Measurements from ENCODE around the gene MYH8. TPM values are rescaled to one million over a fixed set of nuclear protein-coding genes. Genes with fewer than 3 reads are reported as not detected.

Gene MYH8
- total RNA-seq, 1 experiment from 2014 or later: not detected

GRCh38 chr17:10398352-10398751 is 23.4 kb downstream of the MYH8 start:
- Histone ChIP-seq H3K4me3 (no peak overlapping the region), H3K36me3 (no peaks in the 10 kb centered on the region), H3K9me3 (no peaks in the 10 kb centered on the region), H3K27me3 (no peaks in the 10 kb centered on the region; the same call in 1 of the 2 replicates)
- no peak for DNase-seq

DNA sequence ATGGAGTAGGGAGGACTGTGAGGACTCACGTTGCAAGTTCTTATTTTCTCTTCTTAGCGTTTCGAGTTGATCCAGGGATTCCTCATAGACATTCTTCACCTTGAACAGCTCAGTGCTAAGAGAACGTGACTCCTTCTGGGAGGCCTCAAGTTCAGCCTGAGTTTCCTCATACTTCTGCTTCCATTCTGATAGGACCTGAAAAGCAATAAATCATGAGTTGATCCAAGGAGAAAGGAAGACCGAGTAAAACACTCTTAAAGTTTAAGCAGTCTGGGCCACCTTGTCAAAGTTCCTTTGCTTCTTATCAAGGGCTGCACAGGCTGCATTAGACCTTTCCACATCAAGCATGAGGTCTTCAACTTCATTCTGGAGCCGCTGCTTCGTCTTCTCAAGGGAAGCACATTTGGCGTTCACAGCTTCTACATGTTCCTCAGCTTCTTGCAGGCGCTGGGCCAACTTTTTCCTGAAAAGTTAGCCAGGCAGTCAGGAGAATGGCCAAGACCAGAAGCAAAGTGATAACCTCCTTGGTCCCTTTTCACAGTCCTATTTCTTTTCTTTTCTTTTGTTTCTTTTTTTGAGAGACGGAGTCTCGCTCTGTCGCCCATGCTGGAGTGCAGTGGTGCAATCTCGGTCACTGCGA is 25.1 kb downstream of the MYH8 start:
- Histone ChIP-seq H3K36me3 (no peaks in the 10 kb centered on the region), H3K27me3 (no peaks in the 10 kb centered on the region; the same call in 1 of the 2 replicates), H3K9me3 (no peaks in the 10 kb centered on the region), H3K4me3 (no peak overlapping the region)
- no peak for DNase-seq

- no peak for DNase-seq
- Histone ChIP-seq H3K4me3 (no peak overlapping the region), H3K36me3 (no peaks in the 10 kb centered on the region), H3K9me3 (no peaks in the 10 kb centered on the region), H3K27me3 (no peaks in the 10 kb centered on the region; the same call in 1 of the 2 replicates)
These were observed 27.4 kb downstream of the MYH8 start for GRCh38 chr17:10394201-10394887.

GRCh38 chr17:10392880-10393279 is 28.9 kb downstream of the MYH8 start:
- no peaks in the 10 kb centered on the region for H3K9me3 ChIP-seq
- H3K27me3 ChIP-seq: no peaks in the 10 kb centered on the region; the same call in 1 of the 2 replicates
- no peak overlapping the region for H3K4me3 ChIP-seq
- H3K36me3 ChIP-seq: no peaks in the 10 kb centered on the region
- no peak for DNase-seq

- DNase-seq: no peak
- no peaks in the 10 kb centered on the region for H3K27me3 ChIP-seq
- H3K4me3 ChIP-seq: no peak overlapping the region
- no peaks in the 10 kb centered on the region; the same call in 1 of the 2 replicates for H3K9me3 ChIP-seq
- no peaks in the 10 kb centered on the region for H3K36me3 ChIP-seq
These were observed 35.9 kb downstream of the MYH8 start for GRCh38 chr17:10385871-10386270.

- H3K9me3 ChIP-seq: no peaks in the 10 kb centered on the region; the same call in 1 of the 2 replicates
- H3K27me3 ChIP-seq: no peaks in the 10 kb centered on the region
- no peak overlapping the region for H3K4me3 ChIP-seq
- no peaks in the 10 kb centered on the region for H3K36me3 ChIP-seq
- DNase-seq: peak; percentile 41
These were observed 37.6 kb downstream of the MYH8 start for GRCh38 chr17:10384175-10384574.

- Histone ChIP-seq H3K36me3 (no peaks in the 10 kb centered on the region), H3K4me3 (no peak overlapping the region), H3K9me3 (no peaks in the 10 kb centered on the region), H3K27me3 (no peaks in the 10 kb centered on the region)
- peak; percentile 46 for DNase-seq
These were observed 40.9 kb downstream of the MYH8 start for GRCh38 chr17:10380631-10381408.

DNA sequence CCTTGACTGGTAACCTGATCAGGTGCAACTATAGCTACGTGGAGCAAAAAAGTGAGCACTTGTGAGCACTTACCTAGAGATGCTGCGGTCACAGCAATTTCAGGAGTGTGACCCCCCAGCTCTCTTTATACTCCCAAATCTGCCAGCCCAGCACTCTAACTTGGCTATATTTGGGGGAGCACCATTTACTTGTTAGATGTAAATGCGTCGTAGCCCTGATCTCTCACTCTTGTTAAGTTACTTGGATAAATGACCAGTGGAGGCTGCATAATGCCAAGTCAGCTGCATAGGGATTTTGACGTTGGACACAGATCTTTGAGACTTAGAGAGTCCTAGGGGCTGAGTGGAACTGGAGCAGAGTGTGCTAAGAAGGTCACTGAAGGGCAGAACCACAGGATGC is 48.8 kb downstream of the MYH8 start, which contains the start of gene MYH13:
TSS of gene MYH13 (minus strand) at position 101 of the 400 bp plus-strand sequence. CDS start 8,476 bp downstream, outside the sequence.
- no peaks in the 10 kb centered on the region for H3K36me3 ChIP-seq
- no peak for DNase-seq
- H3K4me3 ChIP-seq: no peak within 1 kb of the TSS
- H3K9me3 ChIP-seq: no peaks in the 10 kb centered on the region
- H3K27me3 ChIP-seq: no peaks in the 10 kb centered on the region

GRCh38 chr17:10370016-10370608 is 51.6 kb downstream of the MYH8 start:
- no peak for DNase-seq
- H3K4me3 ChIP-seq: no peak overlapping the region
- H3K27me3 ChIP-seq: no peaks in the 10 kb centered on the region
- no peaks in the 10 kb centered on the region for H3K36me3 ChIP-seq
- H3K9me3 ChIP-seq: no peaks in the 10 kb centered on the region

DNA sequence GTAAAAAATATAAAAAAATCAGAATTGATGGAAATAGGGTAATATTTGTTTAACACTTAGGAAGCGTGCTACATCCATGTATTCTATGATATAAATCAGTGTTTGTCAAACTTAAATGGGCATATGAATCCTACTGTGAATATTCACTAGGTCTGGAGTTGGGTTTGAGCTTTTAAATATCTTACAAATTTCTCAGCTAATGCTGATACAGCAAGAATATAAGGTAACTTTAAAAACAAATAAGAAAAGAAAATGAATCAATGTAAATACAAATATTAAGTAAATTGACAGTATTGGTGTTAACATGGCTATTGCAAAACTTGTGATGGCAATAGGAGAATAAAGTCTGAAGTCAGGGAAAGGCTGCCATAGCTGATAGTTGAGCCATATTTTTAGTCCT is 52.5 kb downstream of the MYH8 start:
- no peak overlapping the region for H3K4me3 ChIP-seq

DNA sequence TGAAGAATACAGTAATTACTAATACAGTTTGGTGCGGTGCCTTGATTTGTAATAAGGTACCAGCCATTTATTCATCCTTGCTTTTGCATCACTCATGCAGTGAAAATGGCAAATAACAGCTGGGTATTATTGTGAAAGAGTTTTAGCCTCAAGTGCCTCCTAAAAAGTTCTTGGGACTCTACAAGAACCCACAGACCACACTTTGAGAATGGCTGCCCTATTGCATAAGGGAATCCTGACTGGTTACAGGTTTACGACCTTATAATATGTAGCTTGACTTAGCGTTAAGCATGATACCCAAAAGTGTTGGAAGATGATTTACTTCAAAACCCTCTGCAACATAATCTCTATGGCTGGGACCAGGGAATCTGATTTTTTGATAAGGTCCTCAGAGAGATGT is 53.2 kb downstream of the MYH8 start:
- Histone ChIP-seq H3K9me3 (no peaks in the 10 kb centered on the region), H3K27me3 (no peaks in the 10 kb centered on the region), H3K36me3 (no peaks in the 10 kb centered on the region), H3K4me3 (no peak overlapping the region)
- no peak for DNase-seq

More for the DNA sequence above, 52.5 kb downstream of the MYH8 start:
- no peaks in the 10 kb centered on the region for H3K36me3 ChIP-seq
- DNase-seq: no peak
- no peaks in the 10 kb centered on the region for H3K27me3 ChIP-seq
- H3K9me3 ChIP-seq: no peaks in the 10 kb centered on the region

- H3K27me3 ChIP-seq: no peaks in the 10 kb centered on the region
- H3K4me3 ChIP-seq: no peak overlapping the region
- H3K9me3 ChIP-seq: no peaks in the 10 kb centered on the region
- H3K36me3 ChIP-seq: no peaks in the 10 kb centered on the region
- DNase-seq: peak; percentile 50
These were observed 61.2 kb downstream of the MYH8 start for GRCh38 chr17:10360578-10360977.

GRCh38 chr17:10357768-10358167 is 64.0 kb downstream of the MYH8 start:
- no peaks in the 10 kb centered on the region for H3K36me3 ChIP-seq
- DNase-seq: no peak
- peaks cover under 1% of the 10 kb centered on the region; the same call in 1 of the 2 replicates for H3K9me3 ChIP-seq
- no peak overlapping the region for H3K4me3 ChIP-seq
- no peaks in the 10 kb centered on the region for H3K27me3 ChIP-seq

DNA sequence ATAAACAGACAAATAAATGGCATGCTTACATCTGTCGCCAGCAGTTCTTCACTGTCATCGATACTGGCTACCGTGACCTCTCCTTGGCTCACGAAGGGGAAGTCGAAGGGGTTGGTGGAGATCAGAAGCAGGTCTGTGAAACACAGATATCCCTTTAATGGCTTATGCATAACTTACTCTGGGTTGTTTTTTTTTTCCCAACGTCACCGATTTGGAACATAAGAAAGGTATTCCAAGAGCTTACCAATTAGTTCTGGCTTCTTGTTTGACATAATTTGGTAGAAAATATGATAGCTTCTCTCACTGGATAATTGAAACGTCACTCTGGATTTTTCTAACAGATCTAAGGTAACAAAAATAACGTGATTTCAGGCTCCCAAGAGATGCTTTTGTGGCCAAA is 67.1 kb downstream of the MYH8 start:
- DNase-seq: no peak

DNA sequence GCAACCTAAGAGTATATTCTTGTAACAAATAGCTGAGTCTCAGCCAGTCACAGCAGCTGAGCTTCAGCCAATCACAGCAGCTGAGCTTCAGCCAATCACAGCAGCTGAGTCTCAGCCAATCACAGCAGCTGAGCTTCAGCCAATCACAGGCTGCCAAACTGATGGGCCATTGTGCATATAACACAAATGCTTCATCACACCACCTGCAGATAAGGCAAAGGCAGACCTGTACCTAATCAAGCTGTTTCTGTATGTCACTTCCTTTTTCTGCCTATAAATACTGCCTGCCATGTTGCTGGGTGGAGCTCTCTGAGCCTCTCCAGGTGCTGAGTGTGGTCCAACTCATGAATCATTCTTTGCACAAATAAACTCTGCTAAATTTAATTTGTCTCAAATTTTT is 68.9 kb downstream of the MYH8 start:
- no peak for DNase-seq
- Histone ChIP-seq H3K9me3 (peaks cover 4% of the 10 kb centered on the region; the same call in 1 of the 2 replicates), H3K36me3 (no peaks in the 10 kb centered on the region), H3K27me3 (no peaks in the 10 kb centered on the region), H3K4me3 (no peak overlapping the region)

More for the DNA sequence above, 67.1 kb downstream of the MYH8 start:
- H3K4me3 ChIP-seq: no peak overlapping the region
- H3K36me3 ChIP-seq: no peaks in the 10 kb centered on the region
- H3K9me3 ChIP-seq: peaks cover 4% of the 10 kb centered on the region; the same call in 1 of the 2 replicates
- no peaks in the 10 kb centered on the region for H3K27me3 ChIP-seq

GRCh38 chr17:10349403-10349802 is 72.3 kb downstream of the MYH8 start:
- peaks cover 4% of the 10 kb centered on the region; the same call in 1 of the 2 replicates for H3K9me3 ChIP-seq
- H3K27me3 ChIP-seq: no peaks in the 10 kb centered on the region
- no peaks in the 10 kb centered on the region for H3K36me3 ChIP-seq
- DNase-seq: no peak
- H3K4me3 ChIP-seq: no peak overlapping the region

- Histone ChIP-seq H3K9me3 (no peaks in the 10 kb centered on the region), H3K36me3 (no peaks in the 10 kb centered on the region), H3K4me3 (no peak overlapping the region), H3K27me3 (no peaks in the 10 kb centered on the region)
- no peak for DNase-seq
These were observed 76.9 kb downstream of the MYH8 start for GRCh38 chr17:10344816-10345215.

All from MG63 (cell line).